Mesenchymal stem cell (in vitro differentiated cells and primary cell): ENCODE measurements around the gene LANCL1.

ENCODE experiments used
- DNase-seq: peaks from one replicate; pipeline ENCODE4 v3.0.0-alpha.2; 2013
- H2AFZ ChIP-seq: one replicate; pipeline ENCODE4 v1.6.1; 2013; ENCODE audit warnings: low read depth, mild to moderate bottlenecking, control low read depth, inconsistent platforms, low read length, moderate library complexity
- H2AK5ac ChIP-seq: 2 replicates; pipeline ENCODE4 v1.6.1; 2013; ENCODE audit warnings: low read length, moderate library complexity, mild to moderate bottlenecking, inconsistent platforms; ENCODE audit not compliant: severe bottlenecking
- H2BK120ac ChIP-seq: one replicate; pipeline ENCODE4 v1.6.1; 2013; ENCODE audit warnings: low read depth, mild to moderate bottlenecking, inconsistent platforms, low read length, moderate library complexity
- H2BK12ac ChIP-seq, 2 experiments: one replicate each; pipeline ENCODE4 v1.6.1; 2013; ENCODE audit warnings: inconsistent platforms in 2 of 2, low read length in 2 of 2, mild to moderate bottlenecking in 2 of 2, moderate library complexity in 2 of 2, control low read depth in 1 of 2
- H2BK15ac ChIP-seq: one replicate; pipeline ENCODE4 v1.6.1; 2013; ENCODE audit warnings: mild to moderate bottlenecking, low read depth, inconsistent platforms; ENCODE audit not compliant: poor library complexity, severe bottlenecking
- H2BK5ac ChIP-seq: 2 replicates; pipeline ENCODE4 v1.6.1; 2013; ENCODE audit warnings: low read depth, mild to moderate bottlenecking, low read length, control low read depth, inconsistent platforms; ENCODE audit not compliant: poor library complexity, severe bottlenecking
- H3K14ac ChIP-seq, 2 experiments: one replicate each; pipeline ENCODE4 v1.6.1; 2013; ENCODE audit warnings: inconsistent platforms in 2 of 2, low read length in 2 of 2, control low read depth in 1 of 2, mild to moderate bottlenecking in 1 of 2, moderate library complexity in 1 of 2
- H3K18ac ChIP-seq, 2 experiments: one replicate each; pipeline ENCODE4 v1.6.1; 2013; ENCODE audit warnings: inconsistent platforms in 2 of 2, low read length in 2 of 2, control low read depth in 1 of 2, low read depth in 1 of 2, mild to moderate bottlenecking in 1 of 2
- H3K23ac ChIP-seq, 2 experiments: one replicate each; pipeline ENCODE4 v1.6.1; 2013; ENCODE audit warnings: inconsistent platforms in 2 of 2, low read length in 2 of 2, mild to moderate bottlenecking in 2 of 2, moderate library complexity in 2 of 2, control low read depth in 1 of 2
- H3K27ac ChIP-seq: 2 replicates; pipeline ENCODE4 v1.5.1; 2013; ENCODE audit warnings: mild to moderate bottlenecking, moderate library complexity, low read length, control low read depth, inconsistent platforms; ENCODE audit not compliant: poor library complexity, severe bottlenecking
- H3K27me3 ChIP-seq, 2 experiments: 2 replicates each; pipeline versions ENCODE4 v1.6.1 to v1.7.0; 2013; ENCODE audit warnings: low read length in 2 of 2, mild to moderate bottlenecking in 2 of 2, moderate library complexity in 2 of 2, control low read depth in 1 of 2, inconsistent platforms in 1 of 2; ENCODE audit not compliant: control insufficient read depth in 1 of 2, insufficient read depth in 1 of 2
- H3K36me3 ChIP-seq, 2 experiments: 2 replicates each; pipeline versions ENCODE4 v1.6.1 to v1.7.0; 2013; ENCODE audit warnings: low read length in 2 of 2, control low read depth in 1 of 2, inconsistent platforms in 1 of 2, low read depth in 1 of 2, mild to moderate bottlenecking in 1 of 2; ENCODE audit not compliant: insufficient read depth in 2 of 2, control insufficient read depth in 1 of 2
- H3K4ac ChIP-seq, 2 experiments: one replicate each; pipeline ENCODE4 v1.6.1; 2013; ENCODE audit warnings: inconsistent platforms in 2 of 2, low read length in 2 of 2, mild to moderate bottlenecking in 2 of 2, moderate library complexity in 2 of 2, control low read depth in 1 of 2, low read depth in 1 of 2
- H3K4me1 ChIP-seq: 2 replicates; pipeline ENCODE4 v1.6.1; 2013; ENCODE audit warnings: low read depth, low read length, control low read depth; ENCODE audit not compliant: control insufficient read depth, insufficient read depth
- H3K4me2 ChIP-seq: 2 replicates; pipeline ENCODE4 v1.6.1; 2013; ENCODE audit warnings: low read length, mild to moderate bottlenecking, inconsistent platforms; ENCODE audit not compliant: poor library complexity, severe bottlenecking
- H3K4me3 ChIP-seq, 2 experiments: 2 replicates each; pipeline versions ENCODE4 v1.5.1 to v1.7.0; 2013; ENCODE audit warnings: low read length in 2 of 2, mild to moderate bottlenecking in 2 of 2, control low read depth in 1 of 2, low read depth in 1 of 2; ENCODE audit not compliant: insufficient read depth in 1 of 2
- H3K79me1 ChIP-seq: replicated peaks from 2 replicates; pipeline ENCODE4 v1.6.1; 2013; ENCODE audit warnings: mild to moderate bottlenecking, control low read depth, low read length, inconsistent platforms; ENCODE audit not compliant: poor library complexity, severe bottlenecking
- H3K9ac ChIP-seq: 2 replicates; pipeline ENCODE4 v1.7.0; 2013; ENCODE audit warnings: mild to moderate bottlenecking, low read length, moderate library complexity
- H3K9me3 ChIP-seq: 2 replicates; pipeline ENCODE4 v1.7.0; 2013; ENCODE audit warnings: mild to moderate bottlenecking, low read length; ENCODE audit not compliant: control insufficient read depth
- H4K8ac ChIP-seq: one replicate; pipeline ENCODE4 v1.6.1; 2013; ENCODE audit warnings: inconsistent platforms, mild to moderate bottlenecking, low read length, moderate library complexity
- H4K91ac ChIP-seq: one replicate; pipeline ENCODE4 v1.6.1; 2013; ENCODE audit warnings: mild to moderate bottlenecking, low read length, inconsistent platforms
- WGBS: methylation state at CpG from one replicate; pipeline ENCODE4 v1.1.7; 2013; ENCODE audit warnings: mixed read lengths; 5-methylcytosine and 5-hydroxymethylcytosine counted together

LANCL1 gene

GRCh38 chr2:210475706-210476105, 853 bp downstream of the LANCL1 start:
- H3K9me3 ChIP-seq: no peaks in the 10 kb centered on the region
- no peak overlapping the region for H3K27ac ChIP-seq
- no peaks in the 10 kb centered on the region for H3K4me1 ChIP-seq
- peak overlapping the region; percentile 93 for H3K9ac ChIP-seq
- H2AK5ac ChIP-seq: no peak overlapping the region
- DNase-seq: no peak
- 57% methylated on average over 6 of the region's 6 CpGs for WGBS
- no peak overlapping the region for H2BK12ac ChIP-seq
- no peak overlapping the region for H3K18ac ChIP-seq
- no peak overlapping the region for H2BK120ac ChIP-seq
- H3K23ac ChIP-seq: no peak overlapping the region
- H2BK15ac ChIP-seq: no peak overlapping the region
- no peak overlapping the region for H4K91ac ChIP-seq
- H3K79me1 ChIP-seq: peaks cover 18% of the 10 kb centered on the region
- H3K4me2 ChIP-seq: peak overlapping the region; percentile 13
- H4K8ac ChIP-seq: no peak overlapping the region
- no peak overlapping the region for H2BK5ac ChIP-seq
- H3K4ac ChIP-seq: no peak overlapping the region
- H3K27me3 ChIP-seq: no peaks in the 10 kb centered on the region
- peak overlapping the region in 1 of 2 experiments; percentile 90 for H3K4me3 ChIP-seq
- no peak overlapping the region for H3K14ac ChIP-seq
- H2AFZ ChIP-seq: no peak overlapping the region
- H3K36me3 ChIP-seq: peaks cover 12 to 23% of the 10 kb centered on the region in 2 experiments

GRCh38 chr2:210474776-210475175, 1.8 kb downstream of the LANCL1 start:
- no peak overlapping the region for H3K23ac ChIP-seq
- H2BK15ac ChIP-seq: no peak overlapping the region
- H4K8ac ChIP-seq: no peak overlapping the region
- WGBS: 92% methylated on average over 1 of the region's 1 CpG
- H3K4me2 ChIP-seq: no peak overlapping the region
- H3K36me3 ChIP-seq: peaks cover 12 to 33% of the 10 kb centered on the region in 2 experiments
- no peaks in the 10 kb centered on the region for H3K9me3 ChIP-seq
- no peak overlapping the region for H4K91ac ChIP-seq
- H3K27me3 ChIP-seq: no peaks in the 10 kb centered on the region
- no peak overlapping the region for H3K14ac ChIP-seq
- no peak overlapping the region for H2AK5ac ChIP-seq
- H3K9ac ChIP-seq: no peak overlapping the region
- H3K4me3 ChIP-seq: no peak overlapping the region
- H2BK5ac ChIP-seq: no peak overlapping the region
- H3K18ac ChIP-seq: no peak overlapping the region
- no peak overlapping the region for H3K27ac ChIP-seq
- peak; percentile 6 for DNase-seq
- H2BK12ac ChIP-seq: no peak overlapping the region
- H2AFZ ChIP-seq: no peak overlapping the region
- peaks cover 15% of the 10 kb centered on the region for H3K79me1 ChIP-seq
- no peak overlapping the region for H2BK120ac ChIP-seq
- no peaks in the 10 kb centered on the region for H3K4me1 ChIP-seq
- H3K4ac ChIP-seq: no peak overlapping the region

- DNase-seq: no peak
- 94% methylated on average over 2 of the region's 2 CpGs for WGBS
- H3K4me1 ChIP-seq: no peaks in the 10 kb centered on the region
Measured at GRCh38 chr2:210461401-210461800, 15.2 kb downstream of the LANCL1 start.

GRCh38 chr2:210460322-210461227, 16.0 kb downstream of the LANCL1 start:
- Histone ChIP-seq H2BK12ac (no peak overlapping the region), H3K4ac (no peak overlapping the region)

More at GRCh38 chr2:210461401-210461800, 15.2 kb downstream of the LANCL1 start:
- Histone ChIP-seq H3K79me1 (peaks cover 28% of the 10 kb centered on the region), H3K14ac (no peak overlapping the region), H2AK5ac (no peak overlapping the region), H2BK12ac (no peak overlapping the region), H2BK5ac (no peak overlapping the region), H3K23ac (no peak overlapping the region), H3K4me2 (no peak overlapping the region), H3K9me3 (no peaks in the 10 kb centered on the region), H3K4ac (no peak overlapping the region), H3K27me3 (no peaks in the 10 kb centered on the region), H2BK15ac (no peak overlapping the region), H3K36me3 (peaks cover 4 to 67% of the 10 kb centered on the region in 2 experiments), H3K27ac (no peak overlapping the region), H3K4me3 (no peak overlapping the region), H4K8ac (no peak overlapping the region), H3K9ac (no peak overlapping the region), H2BK120ac (no peak overlapping the region), H2AFZ (no peak overlapping the region), H4K91ac (no peak overlapping the region), H3K18ac (no peak overlapping the region)

More at GRCh38 chr2:210460322-210461227, 16.0 kb downstream of the LANCL1 start:
- no CpG with 5 or more reads among the region's 3 CpGs for WGBS
- no peak for DNase-seq
- no peak overlapping the region for H2BK15ac ChIP-seq
- H4K8ac ChIP-seq: no peak overlapping the region
- no peak overlapping the region for H3K4me2 ChIP-seq
- H3K9ac ChIP-seq: no peak overlapping the region
- H2BK120ac ChIP-seq: no peak overlapping the region
- H3K27ac ChIP-seq: no peak overlapping the region
- H3K36me3 ChIP-seq: peaks cover 0 to 61% of the 10 kb centered on the region in 2 experiments
- no peak overlapping the region for H4K91ac ChIP-seq
- H3K18ac ChIP-seq: no peak overlapping the region
- H2AFZ ChIP-seq: no peak overlapping the region
- no peak overlapping the region for H3K23ac ChIP-seq
- H3K9me3 ChIP-seq: no peaks in the 10 kb centered on the region
- no peak overlapping the region for H2AK5ac ChIP-seq
- no peaks in the 10 kb centered on the region for H3K27me3 ChIP-seq
- peaks cover 24% of the 10 kb centered on the region for H3K79me1 ChIP-seq
- H3K4me3 ChIP-seq: no peak overlapping the region
- no peaks in the 10 kb centered on the region for H3K4me1 ChIP-seq
- no peak overlapping the region for H3K14ac ChIP-seq
- no peak overlapping the region for H2BK5ac ChIP-seq
